ENCODE measurements around the gene PITX2.

Gene PITX2

GRCh38 chr4:110621839-110622751, 782 bp downstream of the PITX2 start:
- DNase-seq, result no peak

- DNase-seq, result no peak
These were observed 1.5 kb downstream of the PITX2 start for GRCh38 chr4:110621328-110621812.

- no peak for DNase-seq
These were observed 2.1 kb downstream of the PITX2 start for GRCh38 chr4:110620691-110621327.

- no peak for DNase-seq
These were observed 2.6 kb downstream of the PITX2 start for GRCh38 chr4:110620322-110620690.

GRCh38 chr4:110619463-110620247, 3.2 kb downstream of the PITX2 start:
- DNase-seq, result no peak

- DNase-seq, result no peak
These were observed 4.1 kb downstream of the PITX2 start for GRCh38 chr4:110618581-110619462.

GRCh38 chr4:110617646-110618580, 5.0 kb downstream of the PITX2 start:
- no peak for DNase-seq

GRCh38 chr4:110617075-110617640, 5.7 kb downstream of the PITX2 start:
- no peak for DNase-seq

GRCh38 chr4:110616238-110617074, 6.4 kb downstream of the PITX2 start:
- DNase-seq, result no peak

GRCh38 chr4:110615353-110616237, 7.3 kb downstream of the PITX2 start:
- DNase-seq, result no peak

GRCh38 chr4:110614976-110615352, 7.9 kb downstream of the PITX2 start:
- no peak for DNase-seq

GRCh38 chr4:110614173-110614963, 8.5 kb downstream of the PITX2 start:
- DNase-seq, result no peak

- no peak for DNase-seq
These were observed 9.1 kb downstream of the PITX2 start for GRCh38 chr4:110613745-110614144.

GRCh38 chr4:110612631-110613269, 10.1 kb downstream of the PITX2 start:
- no peak for DNase-seq

- DNase-seq, result no peak
These were observed 10.9 kb downstream of the PITX2 start for GRCh38 chr4:110611968-110612447.

GRCh38 chr4:110610940-110611831, 11.7 kb downstream of the PITX2 start:
- no peak for DNase-seq
